GM21515 (cell line): ENCODE data around the gene ALPL.

Source experiments
- ATAC-seq: cut with Tn5 transposase; IDR thresholded peaks from one replicate; pipeline ENCODE4 v1.9.1; 2021; ENCODE audit not compliant: unreplicated experiment

ALPL gene

GRCh38 chr1:21574466-21575151, 65.4 kb downstream of the ALPL start:
- no peak for ATAC-seq

DNA sequence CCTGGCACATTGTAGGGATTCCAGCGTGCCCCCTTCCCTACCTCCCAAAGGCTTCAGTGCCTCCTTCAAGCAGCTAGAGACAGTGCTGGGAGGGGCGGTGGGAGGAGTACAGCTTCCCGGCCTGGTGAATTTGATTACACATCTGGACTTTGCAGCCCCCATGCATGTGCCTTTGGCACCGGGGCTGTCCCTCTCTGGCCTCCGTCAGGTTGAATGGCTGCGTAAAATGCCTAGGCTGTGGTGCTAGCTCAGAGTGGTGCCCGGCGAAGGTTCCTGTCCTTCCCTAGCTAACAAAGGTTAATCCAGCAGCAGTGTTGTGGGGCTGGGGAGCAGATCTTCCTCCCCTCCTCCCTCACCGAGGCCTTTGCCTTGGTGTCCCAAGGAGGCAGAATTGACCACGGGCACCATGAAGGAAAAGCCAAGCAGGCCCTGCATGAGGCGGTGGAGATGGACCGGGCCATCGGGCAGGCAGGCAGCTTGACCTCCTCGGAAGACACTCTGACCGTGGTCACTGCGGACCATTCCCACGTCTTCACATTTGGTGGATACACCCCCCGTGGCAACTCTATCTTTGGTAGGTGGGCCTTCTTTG, 66.2 kb downstream of the ALPL start:
- no peak for ATAC-seq

DNA sequence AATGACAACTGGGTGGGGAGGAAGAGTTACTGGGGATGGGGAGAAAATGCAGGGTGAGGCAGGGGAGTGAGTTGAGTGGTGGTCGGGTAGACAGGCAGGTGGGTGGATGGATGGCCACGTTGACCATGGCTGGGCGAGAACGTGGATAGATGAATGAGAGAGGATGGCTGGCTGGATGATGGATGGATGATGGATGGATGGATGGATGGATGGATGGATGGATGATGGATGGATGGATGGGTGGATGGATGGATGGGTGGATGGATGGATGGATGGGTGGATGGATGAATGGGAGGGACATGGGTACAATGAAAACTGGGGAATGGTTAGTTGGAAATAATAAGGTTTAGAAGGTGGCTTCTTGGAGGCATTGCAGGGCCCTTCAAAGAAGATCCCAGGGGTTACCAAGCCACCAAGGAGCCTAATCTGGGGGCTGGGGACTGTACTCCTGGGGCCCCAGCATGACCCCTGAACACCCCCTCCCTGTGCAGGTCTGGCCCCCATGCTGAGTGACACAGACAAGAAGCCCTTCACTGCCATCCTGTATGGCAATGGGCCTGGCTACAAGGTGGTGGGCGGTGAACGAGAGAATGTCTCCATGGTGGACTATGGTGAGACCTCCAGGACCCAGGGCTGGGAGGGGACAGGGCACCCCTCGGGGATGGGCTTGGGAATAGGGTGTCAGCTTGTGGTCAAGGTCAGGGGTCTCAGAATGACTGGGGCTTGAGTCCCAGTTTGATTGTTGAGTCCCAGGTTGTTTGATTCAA, 67.0 kb downstream of the ALPL start:
- ATAC-seq = no peak

GRCh38 chr1:21576798-21577187, 67.6 kb downstream of the ALPL start:
- no peak for ATAC-seq

DNA sequence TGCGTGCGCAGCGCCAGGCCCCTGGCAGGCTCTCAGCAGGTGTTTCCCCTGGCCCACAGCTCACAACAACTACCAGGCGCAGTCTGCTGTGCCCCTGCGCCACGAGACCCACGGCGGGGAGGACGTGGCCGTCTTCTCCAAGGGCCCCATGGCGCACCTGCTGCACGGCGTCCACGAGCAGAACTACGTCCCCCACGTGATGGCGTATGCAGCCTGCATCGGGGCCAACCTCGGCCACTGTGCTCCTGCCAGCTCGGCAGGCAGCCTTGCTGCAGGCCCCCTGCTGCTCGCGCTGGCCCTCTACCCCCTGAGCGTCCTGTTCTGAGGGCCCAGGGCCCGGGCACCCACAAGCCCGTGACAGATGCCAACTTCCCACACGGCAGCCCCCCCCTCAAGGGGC, 68.1 kb downstream of the ALPL start:
- ATAC-seq = no peak

DNA sequence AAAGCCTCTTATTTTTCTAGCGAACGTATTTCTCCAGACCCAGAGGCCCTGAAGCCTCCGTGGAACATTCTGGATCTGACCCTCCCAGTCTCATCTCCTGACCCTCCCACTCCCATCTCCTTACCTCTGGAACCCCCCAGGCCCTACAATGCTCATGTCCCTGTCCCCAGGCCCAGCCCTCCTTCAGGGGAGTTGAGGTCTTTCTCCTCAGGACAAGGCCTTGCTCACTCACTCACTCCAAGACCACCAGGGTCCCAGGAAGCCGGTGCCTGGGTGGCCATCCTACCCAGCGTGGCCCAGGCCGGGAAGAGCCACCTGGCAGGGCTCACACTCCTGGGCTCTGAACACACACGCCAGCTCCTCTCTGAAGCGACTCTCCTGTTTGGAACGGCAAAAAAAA, 68.7 kb downstream of the ALPL start:
- ATAC-seq = no peak

DNA sequence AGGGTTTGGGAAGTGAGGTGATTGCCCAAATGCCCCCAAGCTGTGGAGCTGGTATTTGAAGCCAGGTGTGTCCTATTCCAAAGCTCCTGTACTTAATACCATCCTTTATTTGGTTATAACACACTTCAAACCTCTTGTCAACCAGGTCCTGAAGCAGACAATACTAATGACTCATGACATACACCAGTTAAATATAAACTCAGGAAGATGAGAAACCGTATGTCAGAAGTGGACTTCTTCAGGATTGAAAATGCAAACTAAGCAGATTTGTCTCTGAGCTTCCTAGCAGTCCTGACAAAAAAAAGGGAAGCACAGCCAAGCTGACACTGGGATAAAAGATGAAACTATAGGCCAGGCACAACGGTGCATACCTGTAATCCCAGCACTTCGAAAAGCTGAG, 70.6 kb downstream of the ALPL start:
- ATAC-seq = no peak

GRCh38 chr1:21584096-21584495, 74.9 kb downstream of the ALPL start:
- no peak for ATAC-seq

GRCh38 chr1:21585037-21585436, 75.8 kb downstream of the ALPL start:
- ATAC-seq = no peak

GRCh38 chr1:21586222-21586621, 77.0 kb downstream of the ALPL start:
- no peak for ATAC-seq

DNA sequence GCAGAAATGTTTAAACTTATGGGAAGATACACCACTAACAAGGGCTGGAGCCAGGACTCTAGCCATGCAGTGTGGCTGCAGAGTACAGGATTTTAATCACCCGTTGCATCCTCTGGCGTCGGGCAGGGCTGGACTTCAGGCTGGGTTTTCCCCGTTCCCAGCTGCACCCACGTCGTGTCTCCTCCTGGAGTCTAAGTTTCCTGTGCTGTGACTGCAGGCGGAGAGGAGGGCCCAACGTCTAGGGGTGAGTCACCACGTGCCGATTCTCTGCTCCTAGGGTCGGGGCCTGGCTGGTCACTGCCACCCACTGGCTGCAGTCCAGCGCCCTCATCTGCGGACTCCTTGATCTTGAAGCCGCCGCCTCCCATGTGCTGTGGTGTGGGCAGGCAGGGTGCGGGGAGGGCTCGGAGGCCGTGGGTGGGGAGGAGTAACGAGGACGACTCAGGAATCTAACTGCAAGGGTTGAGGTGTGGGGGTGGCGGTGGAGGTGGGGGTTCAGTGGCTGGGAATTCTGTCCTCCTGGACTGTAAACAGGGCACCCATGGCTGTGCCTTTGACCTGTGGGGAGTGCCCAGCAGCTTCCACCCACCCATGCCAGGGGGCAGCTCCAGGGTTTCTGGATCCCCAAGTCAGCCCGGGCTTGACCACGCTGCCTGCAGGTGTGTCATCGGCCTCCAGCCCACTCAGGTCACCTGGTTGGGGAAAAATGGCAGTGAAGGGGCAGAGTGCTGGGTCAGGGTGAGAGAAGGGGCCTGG, 77.8 kb downstream of the ALPL start:
- no peak for ATAC-seq

- no peak for ATAC-seq
Observed at GRCh38 chr1:21587602-21587953, 78.4 kb downstream of the ALPL start.

- ATAC-seq = no peak
Observed at GRCh38 chr1:21589618-21590017, 80.4 kb downstream of the ALPL start.

DNA sequence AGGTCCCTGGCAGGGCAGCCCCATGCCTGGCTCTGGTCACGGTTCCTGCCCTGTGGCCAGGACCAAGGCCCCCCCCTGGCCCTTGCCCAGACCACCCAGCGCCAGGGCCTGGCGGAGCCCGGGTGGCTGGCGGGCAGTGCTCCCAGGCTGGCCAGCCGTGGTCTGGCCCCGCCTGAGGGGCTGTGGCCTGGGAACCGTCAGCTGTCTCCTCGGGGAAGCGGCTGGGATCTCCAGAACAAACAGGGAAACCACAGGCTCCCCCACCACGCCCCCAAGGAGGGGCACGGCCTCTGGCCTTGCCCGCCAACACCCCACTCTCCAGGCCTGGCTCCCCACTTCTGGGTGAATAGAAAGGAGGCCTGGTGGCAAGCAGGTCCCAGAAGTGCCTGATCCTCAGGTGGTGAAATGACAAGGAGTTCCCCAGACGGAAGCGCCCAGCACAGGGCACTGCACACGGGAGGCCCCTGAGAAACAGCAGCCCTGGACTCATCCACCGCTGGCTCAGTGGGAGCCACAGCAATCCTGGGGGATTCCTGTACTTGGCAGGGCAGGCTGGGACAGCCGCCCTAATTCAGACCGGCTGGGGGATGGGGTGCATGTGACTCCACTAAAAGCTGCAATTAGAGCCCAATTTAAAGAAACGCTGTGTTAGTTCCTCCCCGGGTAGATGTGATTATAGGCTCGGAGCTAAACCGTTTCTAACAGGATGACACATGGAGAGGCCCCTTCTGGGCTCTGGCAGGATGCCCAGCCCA, 81.1 kb downstream of the ALPL start:
- ATAC-seq = no peak

DNA sequence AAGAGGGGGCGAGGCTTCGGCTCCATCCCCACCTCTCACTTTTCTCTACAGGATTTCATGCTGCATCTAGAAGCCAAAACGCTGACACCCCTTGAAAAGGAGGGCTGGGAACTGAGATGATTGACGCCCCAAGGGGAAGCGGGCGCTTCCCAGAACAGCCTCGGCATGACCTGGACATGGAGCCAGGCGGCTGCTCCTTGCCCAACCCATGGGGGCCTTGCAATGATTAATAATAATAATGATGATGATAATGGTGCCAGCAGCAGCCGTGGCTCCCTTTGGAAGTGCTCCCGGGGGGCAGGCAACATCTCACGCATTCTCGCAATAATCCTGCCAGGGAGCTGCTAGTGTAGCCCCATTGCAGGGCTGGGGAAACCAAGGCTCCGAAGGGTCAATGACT, 81.7 kb downstream of the ALPL start:
- ATAC-seq = no peak

DNA sequence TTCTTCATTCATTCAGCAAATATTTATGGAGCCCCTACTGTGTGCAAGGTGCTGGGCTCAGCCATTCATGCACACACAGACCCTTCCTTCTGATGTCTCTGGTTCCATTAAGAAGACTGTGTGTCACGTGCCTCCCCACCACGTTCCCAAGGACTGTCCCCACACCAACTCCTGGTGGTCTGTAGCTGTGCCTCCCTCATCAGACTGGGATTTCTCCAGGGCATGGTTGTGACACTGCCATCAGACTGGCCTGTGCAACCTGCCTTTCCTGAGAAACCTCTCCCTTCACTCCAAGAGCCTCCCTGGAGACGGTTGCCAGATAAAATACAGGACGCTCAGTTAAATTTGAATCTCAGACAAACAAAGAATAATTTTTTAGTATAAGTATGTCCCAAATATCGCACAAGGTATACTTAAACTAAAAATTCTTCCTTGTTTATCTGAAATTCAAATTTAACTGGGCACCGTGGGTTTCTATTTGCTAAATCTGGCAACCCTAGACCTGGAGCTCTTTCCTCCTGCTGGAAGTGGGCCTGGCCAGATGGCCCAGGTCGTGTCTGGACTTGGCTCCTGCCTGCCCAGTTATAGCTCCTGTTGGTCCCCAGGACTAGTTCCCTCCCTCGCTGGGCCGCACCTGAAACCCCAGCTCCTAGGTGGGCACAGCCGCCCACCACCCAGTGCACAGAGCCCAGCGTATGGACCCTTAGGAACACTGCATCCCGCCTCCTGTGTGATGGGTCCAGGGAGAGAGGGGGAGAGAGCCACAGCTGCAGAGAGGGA, 83.1 kb downstream of the ALPL start:
- ATAC-seq = no peak

DNA sequence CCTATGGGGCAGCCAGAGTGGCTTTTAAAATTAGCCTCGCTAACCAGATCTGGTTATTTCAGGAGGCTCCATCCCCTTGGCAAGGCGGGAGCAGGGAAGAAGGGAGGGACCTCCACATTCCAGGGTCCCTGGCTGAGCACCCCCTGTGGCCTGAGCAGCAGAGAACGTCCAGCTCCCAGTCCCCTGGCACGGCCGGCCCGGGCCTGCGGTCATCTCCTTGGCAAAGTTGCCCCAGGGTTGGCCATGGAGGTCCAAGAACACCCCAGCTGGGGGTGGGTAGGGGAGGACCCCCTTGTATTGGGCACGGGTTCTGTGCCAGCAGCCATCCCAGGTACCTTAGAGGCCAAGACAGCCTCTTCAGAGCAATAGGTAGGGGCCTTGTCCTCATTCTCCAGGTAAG, 84.0 kb downstream of the ALPL start:
- ATAC-seq = no peak

DNA sequence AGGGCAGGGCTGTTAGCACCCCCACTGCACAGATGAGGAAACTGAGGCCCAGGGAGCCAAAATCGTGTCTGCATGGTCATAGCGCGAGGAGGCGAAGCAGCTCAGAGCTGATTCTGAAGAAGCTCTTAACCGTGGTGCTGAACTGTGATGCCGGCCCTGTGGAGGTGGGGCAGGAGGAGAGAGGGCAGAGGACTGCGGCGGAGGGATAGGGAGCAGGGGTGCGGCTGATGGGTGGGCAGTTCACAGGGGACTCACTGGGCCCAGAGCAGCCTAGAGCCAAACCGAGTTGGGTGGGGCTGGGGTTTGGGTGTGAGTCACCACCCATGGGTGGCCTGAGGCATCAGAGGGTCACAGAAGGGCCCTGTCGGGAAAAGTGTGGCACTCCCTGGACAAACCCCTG, 85.3 kb downstream of the ALPL start:
- ATAC-seq = no peak

GRCh38 chr1:21594935-21595897, 86.0 kb downstream of the ALPL start:
- no peak for ATAC-seq
